GM04504 (cell line): ENCODE measurements around the gene INKA2.

Experiments
- DNase-seq: peaks from one replicate; pipeline ENCODE4 v3.0.0-alpha.2; 2012; ENCODE audit warnings: low read depth

The INKA2 gene

GRCh38 chr1:111733183-111733991 lies 5.8 kb downstream of the INKA2 start:
- DNase-seq: peak; percentile 67

- DNase-seq: no peak
Measured at GRCh38 chr1:111732718-111733117, 6.5 kb downstream of the INKA2 start.

- DNase-seq: no peak
Measured at GRCh38 chr1:111731956-111732355, 7.2 kb downstream of the INKA2 start.

- no peak for DNase-seq
Measured at GRCh38 chr1:111730706-111731105, 8.5 kb downstream of the INKA2 start.

- DNase-seq: no peak
Measured at GRCh38 chr1:111729946-111730681, 9.1 kb downstream of the INKA2 start.

- no peak for DNase-seq
Measured at GRCh38 chr1:111729271-111729921, 9.8 kb downstream of the INKA2 start.

- DNase-seq: no peak
Measured at GRCh38 chr1:111727056-111727455, 12.1 kb downstream of the INKA2 start.

- DNase-seq: no peak
Measured at GRCh38 chr1:111725192-111725591, 14.0 kb downstream of the INKA2 start.

- DNase-seq: no peak
Measured at GRCh38 chr1:111723871-111724270, 15.3 kb downstream of the INKA2 start.

GRCh38 chr1:111723091-111723806 lies 15.9 kb downstream of the INKA2 start:
- no peak for DNase-seq

- DNase-seq: no peak
Measured at GRCh38 chr1:111720977-111721786, 18.0 kb downstream of the INKA2 start.

- DNase-seq: no peak
Measured at GRCh38 chr1:111720274-111720976, 18.8 kb downstream of the INKA2 start.

GRCh38 chr1:111719674-111720132 lies 19.5 kb downstream of the INKA2 start:
- no peak for DNase-seq

- DNase-seq: no peak
Measured at GRCh38 chr1:111719135-111719534, 20.1 kb downstream of the INKA2 start.

- DNase-seq: no peak
Measured at GRCh38 chr1:111717450-111717849, 21.7 kb downstream of the INKA2 start.

- DNase-seq: no peak
Measured at GRCh38 chr1:111716333-111716732, 22.9 kb downstream of the INKA2 start.

GRCh38 chr1:111709986-111710385 lies 29.2 kb downstream of the INKA2 start:
- no peak for DNase-seq

GRCh38 chr1:111707906-111708305 lies 31.3 kb downstream of the INKA2 start:
- DNase-seq: no peak

GRCh38 chr1:111706921-111707320 lies 32.3 kb downstream of the INKA2 start:
- no peak for DNase-seq

- no peak for DNase-seq
Measured at GRCh38 chr1:111705841-111706240, 33.4 kb downstream of the INKA2 start.

GRCh38 chr1:111704776-111705175 lies 34.4 kb downstream of the INKA2 start:
- DNase-seq: no peak
